A673 (cell line): ENCODE results near the gene ODAD2. TPM values are rescaled to one million over a fixed set of nuclear protein-coding genes. Genes with fewer than 3 reads are reported as not detected.

ENCODE experiments used
- BruUV-seq: library from RNA; stranded (reverse); fragments of 400-500 nt; replicated peaks from 2 replicates; lab custom pipeline; 2021; lab: Mats Ljungman, UMichigan
- CTCF ChIA-PET: fragments of 300-600 bp; sonication (Branson Sonifier 250); formaldehyde crosslinking; loops from one replicate; lab custom pipeline; 2022; ENCODE audit warnings: antibody characterized with exemption; lab: Charles Lee
- POLR2A ChIA-PET: fragments of 300-600 bp; sonication (Branson Sonifier 250); formaldehyde crosslinking; loops from one replicate; lab custom pipeline; 2022; ENCODE audit warnings: antibody characterized with exemption; ENCODE audit not compliant: low non-redundant PET; lab: Charles Lee
- DNase-seq: peaks from one replicate; pipeline ENCODE4 v3.0.0-alpha.2; 2015; ENCODE audit warnings: low spot score
- H3K27ac ChIP-seq: fragments of 200-600 bp; sonication (generic); 2 replicates; pipeline ENCODE4 v1.5.1; 2016; ENCODE audit warnings: mixed run types, low read depth, mild to moderate bottlenecking, mixed read lengths, antibody characterized with exemption, low read length; ENCODE audit not compliant: poor library complexity, severe bottlenecking
- H3K27me3 ChIP-seq: fragments of 200-600 bp; sonication (generic); replicated peaks from 2 replicates; pipeline ENCODE4 v1.6.1; 2017; ENCODE audit warnings: mixed run types, low read depth, mild to moderate bottlenecking, mixed read lengths, antibody characterized with exemption, low read length; ENCODE audit not compliant: insufficient read depth, poor library complexity
- H3K36me3 ChIP-seq: fragments of 200-600 bp; sonication (generic); 2 replicates; pipeline ENCODE4 v1.6.1; 2016; ENCODE audit warnings: mixed run types, mild to moderate bottlenecking, mixed read lengths, antibody characterized with exemption, low read length; ENCODE audit not compliant: insufficient read depth, poor library complexity, severe bottlenecking
- H3K4me1 ChIP-seq: fragments of 200-600 bp; sonication (generic); 2 replicates; pipeline ENCODE4 v1.6.1; 2017; ENCODE audit warnings: mixed run types, mild to moderate bottlenecking, mixed read lengths, antibody characterized with exemption, low read length; ENCODE audit not compliant: insufficient read depth, poor library complexity, severe bottlenecking
- H3K4me3 ChIP-seq: fragments of 200-600 bp; sonication (generic); 2 replicates; pipeline ENCODE4 v1.5.1; 2016; ENCODE audit warnings: low read depth, mixed run types, mild to moderate bottlenecking, mixed read lengths, low read length; ENCODE audit not compliant: poor library complexity, severe bottlenecking
- H3K9me3 ChIP-seq: fragments of 200-600 bp; sonication (generic); 2 replicates; pipeline ENCODE4 v1.6.1; 2016; ENCODE audit warnings: mixed run types, low read depth, mild to moderate bottlenecking, mixed read lengths, antibody characterized with exemption, low read length; ENCODE audit not compliant: poor library complexity, severe bottlenecking
- CTCF ChIP-seq: fragments of 300-800, 200-600 bp; sonication (generic); conservative IDR thresholded peaks from 2 replicates; pipeline ENCODE4 v1.5.1; 2017; ENCODE audit warnings: low read depth, mild to moderate bottlenecking, antibody characterized with exemption, low read length, moderate library complexity, mixed read lengths
- EZH2 ChIP-seq: fragments of 200-600 bp; sonication (generic); IDR thresholded peaks from 2 replicates; pipeline ENCODE4 v1.6.1; 2017; ENCODE audit warnings: borderline replicate concordance, low read depth, mild to moderate bottlenecking, mixed read lengths, antibody characterized with exemption, low read length; ENCODE audit not compliant: poor library complexity, severe bottlenecking
- intact Hi-C: fragments of 100-400 bp; cut with micrococcal nuclease; formaldehyde crosslinking; loops from one replicate; pipeline ENCODE4 v1.10.0; 2022; ENCODE audit not compliant: unreplicated experiment
- total RNA-seq: library from RNA; stranded (reverse); gene quantifications from 2 replicates; pipeline ENCODE4 v1.2.3, GENCODE V29; 2021

ODAD2 gene
- total RNA-seq, 1 experiment from 2014 or later: 1.2 TPM

DNA sequence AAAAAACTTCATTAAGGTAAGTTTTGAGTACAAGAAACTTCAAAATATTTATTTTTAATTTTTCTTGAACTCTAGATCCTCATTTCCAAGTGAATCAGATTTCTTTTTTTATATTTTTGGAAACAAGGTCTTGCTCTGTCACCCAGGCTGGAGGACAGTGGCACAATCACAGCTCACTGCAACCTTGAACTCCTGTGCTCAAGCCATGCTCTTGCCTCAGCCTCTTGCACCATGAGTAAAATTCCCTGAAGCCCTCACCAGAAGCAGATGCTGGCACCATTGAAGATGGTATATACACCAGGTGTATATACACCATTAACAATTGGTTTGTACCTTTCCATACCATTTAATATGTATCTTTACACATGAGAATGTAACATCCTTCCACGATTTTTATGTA is 45.1 kb upstream of the ODAD2 start:
- H3K27me3 ChIP-seq: peaks cover 7% of the 10 kb centered on the region
- H3K9me3 ChIP-seq: no peaks in the 10 kb centered on the region
- no peak overlapping the region for H3K27ac ChIP-seq
- no peak for DNase-seq
- H3K4me3 ChIP-seq: no peak overlapping the region
- no TSS peak for BruUV-seq
- intact Hi-C loops: no loop called here
- TF ChIP-seq CTCF (no peak), EZH2 (no peak)
- ChIA-PET CTCF (no interaction called here), POLR2A (no interaction called here)
- H3K4me1 ChIP-seq: no peaks in the 10 kb centered on the region
- H3K36me3 ChIP-seq: no peaks in the 10 kb centered on the region

- intact Hi-C loops: no loop called here
- Histone ChIP-seq H3K4me3 (no peak overlapping the region), H3K9me3 (no peaks in the 10 kb centered on the region), H3K27me3 (peaks cover 39% of the 10 kb centered on the region), H3K27ac (no peak overlapping the region), H3K36me3 (no peaks in the 10 kb centered on the region), H3K4me1 (no peaks in the 10 kb centered on the region)
- no peak for TF ChIP-seq CTCF
- no peak for TF ChIP-seq EZH2
- BruUV-seq: no TSS peak
- POLR2A ChIA-PET: no interaction called here
- DNase-seq: no peak
- CTCF ChIA-PET: no interaction called here
Measured at GRCh38 chr10:28036587-28036986, 37.7 kb upstream of the ODAD2 start.

- Histone ChIP-seq H3K9me3 (no peaks in the 10 kb centered on the region), H3K27ac (no peak overlapping the region), H3K4me1 (no peaks in the 10 kb centered on the region), H3K27me3 (peaks cover 37% of the 10 kb centered on the region), H3K4me3 (no peak overlapping the region), H3K36me3 (no peaks in the 10 kb centered on the region)
- POLR2A ChIA-PET: no interaction called here
- BruUV-seq: no TSS peak
- TF ChIP-seq CTCF (no peak), EZH2 (no peak)
- DNase-seq: no peak
- CTCF ChIA-PET: no interaction called here
- intact Hi-C loops: no loop called here
Measured at GRCh38 chr10:28020993-28021982, 22.4 kb upstream of the ODAD2 start.
